ENCODE measurements around the gene LPIN1.
"Not testable (repeated sequence)": the region's sequence is repeated elsewhere in the genome, so short reads cannot be mapped to it uniquely, and the experiment has no call there.

DNA sequence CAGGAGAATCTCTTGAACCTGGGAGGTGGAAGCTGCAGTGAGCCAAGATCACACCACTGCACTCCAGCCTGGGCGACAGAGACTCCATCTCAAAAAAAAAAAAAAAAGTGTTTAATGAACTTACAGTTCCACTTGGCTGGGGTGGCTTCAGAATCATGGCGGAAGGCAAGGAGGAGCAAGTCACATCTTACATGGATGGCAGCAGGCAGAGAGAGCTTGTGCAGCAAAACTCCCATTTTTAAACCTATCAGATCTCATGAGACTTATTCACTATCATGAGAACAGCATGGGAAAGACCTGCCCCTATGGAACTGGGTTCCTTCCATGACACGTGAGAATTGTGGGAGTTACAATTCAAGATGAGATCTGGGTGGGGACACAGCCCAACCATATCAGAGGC is 113.5 kb downstream of the LPIN1 start:
- TF ChIP-seq, protein P1, sequence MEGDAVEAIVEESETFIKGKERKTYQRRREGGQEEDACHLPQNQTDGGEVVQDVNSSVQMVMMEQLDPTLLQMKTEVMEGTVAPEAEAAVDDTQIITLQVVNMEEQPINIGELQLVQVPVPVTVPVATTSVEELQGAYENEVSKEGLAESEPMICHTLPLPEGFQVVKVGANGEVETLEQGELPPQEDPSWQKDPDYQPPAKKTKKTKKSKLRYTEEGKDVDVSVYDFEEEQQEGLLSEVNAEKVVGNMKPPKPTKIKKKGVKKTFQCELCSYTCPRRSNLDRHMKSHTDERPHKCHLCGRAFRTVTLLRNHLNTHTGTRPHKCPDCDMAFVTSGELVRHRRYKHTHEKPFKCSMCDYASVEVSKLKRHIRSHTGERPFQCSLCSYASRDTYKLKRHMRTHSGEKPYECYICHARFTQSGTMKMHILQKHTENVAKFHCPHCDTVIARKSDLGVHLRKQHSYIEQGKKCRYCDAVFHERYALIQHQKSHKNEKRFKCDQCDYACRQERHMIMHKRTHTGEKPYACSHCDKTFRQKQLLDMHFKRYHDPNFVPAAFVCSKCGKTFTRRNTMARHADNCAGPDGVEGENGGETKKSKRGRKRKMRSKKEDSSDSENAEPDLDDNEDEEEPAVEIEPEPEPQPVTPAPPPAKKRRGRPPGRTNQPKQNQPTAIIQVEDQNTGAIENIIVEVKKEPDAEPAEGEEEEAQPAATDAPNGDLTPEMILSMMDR (IDR thresholded peaks at IDR 0.05) = not testable (repeated sequence)
- TF ChIP-seq EZH2 (IDR thresholded peaks at IDR 0.05; ENCODE audit: borderline replicate concordance, insufficient read depth, low read depth, low read length, poor library complexity, severe bottlenecking) = not testable (repeated sequence)

All from B cell (primary cell).